K562 (cell line): ENCODE data around the gene LRP1. TPM values are rescaled to one million over a fixed set of nuclear protein-coding genes. Genes with fewer than 3 reads are reported as not detected.

ENCODE experiments used
- ATAC-seq: fragments of 200-7000 bp; cut with Tn5 transposase; 3 replicates; pipeline ENCODE4 v1.9.1; 2020; ENCODE audit warnings: moderate library complexity
- BruUV-seq: library from RNA; stranded (reverse); fragments of 400-500 nt; replicated peaks from 2 replicates; lab custom pipeline; 2021; lab: Mats Ljungman, UMichigan
- CTCF ChIA-PET: fragments of 300-600 bp; formaldehyde crosslinking; extraction: SDS; loops from one replicate; lab custom pipeline; 2021; ENCODE audit warnings: low intra/inter-chr PET ratio; lab: Yijun Ruan, JAX
- POLR2A ChIA-PET: fragments of 300-600, 350-650 bp; sonication (Branson Sonifier 250); formaldehyde crosslinking; extraction: SDS; loops from one replicate; lab custom pipeline; 2021; ENCODE audit warnings: antibody characterized with exemption, inconsistent platforms; lab: Yijun Ruan, JAX
- DNase-seq, 4 experiments: peaks; one replicate each; pipeline versions ENCODE4 v3.0.0 to v3.0.0-alpha.2; 2011 to 2018; ENCODE audit warnings: low spot score in 3 of 4, mixed read lengths in 3 of 4; ENCODE audit errors: extremely low read depth in 1 of 4
- FAIRE-seq: peaks from 2 replicates; lab custom pipeline; 2011; peaks lifted over from hg19 to GRCh38; lab: Jason Lieb, UNC
- H2AFZ ChIP-seq: 2 replicates; pipeline ENCODE4 v1.6.0; 2011; ENCODE audit warnings: low read depth, low read length, control low read depth, inconsistent platforms
- H3K27ac ChIP-seq: fragments of 200-600 bp; 3 replicates; pipeline ENCODE4 v1.8.0; 2011; ENCODE audit warnings: low read depth, mild to moderate bottlenecking, control low read depth, inconsistent platforms, low read length, moderate library complexity, mixed read lengths; ENCODE audit errors: extremely low read depth
- H3K27me3 ChIP-seq, 2 experiments: fragments of 300-600 bp in 1 of 2; 2 replicates in 1 of 2; 3 replicates in 1 of 2; pipeline versions ENCODE4 v1.6.0 to v1.8.0; 2011; ENCODE audit warnings: inconsistent platforms in 2 of 2, low read length in 2 of 2, mild to moderate bottlenecking in 1 of 2, mixed read lengths in 1 of 2, moderate library complexity in 1 of 2; ENCODE audit not compliant: control insufficient read depth in 2 of 2, insufficient read depth in 2 of 2
- H3K36me3 ChIP-seq: fragments of 300-600 bp; 3 replicates; pipeline ENCODE4 v1.8.0; 2011; ENCODE audit warnings: mild to moderate bottlenecking, low read length, inconsistent platforms; ENCODE audit not compliant: control insufficient read depth, insufficient read depth
- H3K4me1 ChIP-seq, 2 experiments: fragments of 200-600 bp in 1 of 2; replicated peaks in 1 of 2; 2 replicates in 1 of 2; 3 replicates in 1 of 2; pipeline versions ENCODE4 v1.5.1 to v1.8.0; 2011; ENCODE audit warnings: inconsistent platforms in 2 of 2, low read length in 2 of 2, mild to moderate bottlenecking in 1 of 2, mixed read lengths in 1 of 2, moderate library complexity in 1 of 2; ENCODE audit not compliant: control insufficient read depth in 2 of 2, insufficient read depth in 2 of 2
- H3K4me2 ChIP-seq: 2 replicates; pipeline ENCODE4 v1.6.1; 2011; ENCODE audit warnings: low read length, control low read depth, inconsistent platforms, mixed read lengths; ENCODE audit not compliant: insufficient read depth
- H3K4me3 ChIP-seq: fragments of 200-600 bp; sonication (generic), shearing (Covaris generic); 2 replicates; pipeline ENCODE4 v1.5.1; 2016; ENCODE audit warnings: control low read depth, inconsistent platforms
- H3K79me2 ChIP-seq: fragments of 200-600 bp; 3 replicates; pipeline ENCODE4 v1.8.0; 2011; ENCODE audit warnings: low read length, inconsistent platforms; ENCODE audit not compliant: control insufficient read depth, insufficient read depth
- H3K9ac ChIP-seq, 2 experiments: 2 replicates each; pipeline versions ENCODE4 v1.6.0 to v1.6.1; 2011; ENCODE audit warnings: low read depth in 2 of 2, low read length in 2 of 2, control low read depth in 1 of 2, inconsistent platforms in 1 of 2, mild to moderate bottlenecking in 1 of 2, mixed read lengths in 1 of 2; ENCODE audit not compliant: insufficient read depth in 1 of 2
- H3K9me1 ChIP-seq: one replicate; pipeline ENCODE4 v1.6.0; 2011; ENCODE audit warnings: inconsistent platforms, mild to moderate bottlenecking, low read length, moderate library complexity; ENCODE audit not compliant: control insufficient read depth, insufficient read depth
- H3K9me3 ChIP-seq: replicated peaks from 2 replicates; pipeline ENCODE4 v1.5.1; 2011; ENCODE audit warnings: low read depth, low read length, inconsistent platforms; ENCODE audit not compliant: control insufficient read depth, insufficient read depth
- H4K20me1 ChIP-seq: replicated peaks from 2 replicates; pipeline ENCODE4 v1.6.1; 2011; ENCODE audit warnings: low read length, inconsistent platforms, mixed read lengths; ENCODE audit not compliant: control insufficient read depth, insufficient read depth
- BCOR ChIP-seq: fragments of 450-650 bp; IDR thresholded peaks from 2 replicates; pipeline ENCODE4 v1.6.1; 2016
- ELF4 ChIP-seq: fragments of 450-650 bp; formaldehyde crosslinking; IDR thresholded peaks from 2 replicates; pipeline ENCODE4 v1.4.0; 2022; ENCODE audit warnings: missing genetic modification characterization
- ESRRB ChIP-seq: fragments of 250-450 bp; sonication (Bioruptor Pico); IDR thresholded peaks from 2 replicates; pipeline ENCODE4 v1.5.0; 2020; ENCODE audit warnings: mild to moderate bottlenecking, moderate library complexity, borderline replicate concordance
- HNRNPH1 ChIP-seq: fragments of 200-400 bp; formaldehyde crosslinking; optimal IDR thresholded peaks from 2 replicates; pipeline ENCODE3; 2017; ENCODE audit warnings: low read depth, mild to moderate bottlenecking, low read length, moderate library complexity
- KDM2B ChIP-seq: fragments of 250-450 bp; sonication (Bioruptor Pico); IDR thresholded peaks from 2 replicates; pipeline ENCODE4 v1.8.0; 2021; ENCODE audit warnings: mild to moderate bottlenecking, moderate library complexity
- KLF16 ChIP-seq: IDR thresholded peaks from 2 replicates; pipeline ENCODE4 v1.6.1; 2016; ENCODE audit warnings: antibody characterized with exemption
- MYC ChIP-seq, 2 experiments: fragments of 250-450 bp in 1 of 2; sonication (Bioruptor Pico) in 1 of 2; IDR thresholded peaks; 2 replicates each; pipeline versions ENCODE4 v1.5.1 to v1.6.1; 2012 to 2021; ENCODE audit warnings: low read depth in 2 of 2, borderline replicate concordance in 1 of 2, improper control_type of control experiment in 1 of 2, low read length in 1 of 2, mild to moderate bottlenecking in 1 of 2, moderate library complexity in 1 of 2
- NR2C2 ChIP-seq, 2 experiments: fragments of 200-800 bp in 1 of 2; sonication (Bioruptor generic) in 1 of 2; sonication (generic) in 1 of 2; formaldehyde crosslinking in 1 of 2; IDR thresholded peaks; 2 replicates each; pipeline versions ENCODE4 v1.6.1 to v1.8.0; 2016 to 2022; ENCODE audit warnings: mild to moderate bottlenecking in 1 of 2, missing compliant biosample characterization in 1 of 2, missing genetic modification characterization in 1 of 2, missing genetic modification reagents in 1 of 2
- SMARCB1 ChIP-seq: IDR thresholded peaks from 2 replicates; pipeline ENCODE4 v1.6.1; 2011; ENCODE audit warnings: improper control_type of control experiment, low read depth; ENCODE audit not compliant: insufficient read length
- TARDBP ChIP-seq: fragments of 450-650 bp; IDR thresholded peaks from 2 replicates; pipeline ENCODE4 v1.6.1; 2016
- ZKSCAN1 ChIP-seq: fragments of 150-350 bp; IDR thresholded peaks from 2 replicates; pipeline ENCODE4 v1.6.1; 2016; ENCODE audit warnings: low read depth, low read length
- ZNF253 ChIP-seq: fragments of 250-450 bp; sonication (Bioruptor Pico); conservative IDR thresholded peaks from 2 replicates; pipeline ENCODE4 v1.6.1; 2021; ENCODE audit warnings: mild to moderate bottlenecking
- ZNF551 ChIP-seq: fragments of 250-450 bp; sonication (Bioruptor Pico); IDR thresholded peaks from 2 replicates; pipeline ENCODE4 v1.5.0; 2021; ENCODE audit warnings: mild to moderate bottlenecking, moderate library complexity
- ZNF79 ChIP-seq: fragments of 250-450 bp; sonication (Bioruptor Pico); IDR thresholded peaks from 2 replicates; pipeline ENCODE4 v1.4.0; 2020; ENCODE audit warnings: low read depth, mild to moderate bottlenecking, moderate library complexity
- WGBS: fragments of 100-300 bp; shearing (Covaris generic); methylation state at CpG from one replicate; pipeline ENCODE4 v1.1.6; 2016; ENCODE audit warnings: low coverage, mixed read lengths; ENCODE audit not compliant: insufficient coverage; ENCODE audit errors: missing lambda C conversion rate; 5-methylcytosine and 5-hydroxymethylcytosine counted together
- in situ Hi-C: fragments of 300-500 bp; cut with MboI; formaldehyde crosslinking; loops from 4 replicates; pipeline ENCODE4 v1.15.0; 2018; ENCODE audit warnings: inconsistent platforms, mixed read lengths
- intact Hi-C: fragments of 100-400 bp; cut with micrococcal nuclease; formaldehyde crosslinking; loops from 2 replicates; pipeline ENCODE4 v1.14.2; 2022
- polyA plus RNA-seq, 8 experiments: library from polyadenylated mRNA; depleted of rRNA in 4 of 8; stranded (reverse) in 5 of 8; unstranded in 3 of 8; fragments of >200 nt; fragmentation: Nextera tagmentation in 2 of 8; fragmentation: Illumina TruSeq in 1 of 8; extraction: Ambion mirVana in 2 of 8; extraction: Trizol in 1 of 8; gene quantifications; 2 replicates each; pipeline versions ENCODE4 v1.2.1 to v1.2.3, GENCODE V29; 2011 to 2014; ENCODE audit warnings: inconsistent platforms in 1 of 8, missing spikeins in 1 of 8
- total RNA-seq, 7 experiments: library from RNA; depleted of rRNA in 6 of 7; stranded (reverse); fragments of >200 nt in 6 of 7; fragmentation: Illumina TruSeq in 2 of 7; extraction: Trizol in 2 of 7; gene quantifications; 2 replicates each; pipeline versions ENCODE4 v1.2.1 to v1.2.3, GENCODE V29; 2011 to 2021; ENCODE audit warnings: low replicate concordance in 1 of 7
- TF ChIP-seq, protein P1 (sequence below): fragments of 250-450 bp; sonication (Bioruptor Pico); IDR thresholded peaks from 2 replicates; pipeline ENCODE4 v1.8.0; 2022; ENCODE audit warnings: inconsistent platforms, mild to moderate bottlenecking, moderate library complexity, borderline replicate concordance
- TF ChIP-seq, protein P2 (sequence below), 2 experiments: fragments of 250-450 bp in 1 of 2; fragments of 450-650 bp in 1 of 2; sonication (Bioruptor Pico) in 1 of 2; IDR thresholded peaks; 2 replicates each; pipeline versions ENCODE4 v1.6.1 to v1.8.0; 2016 to 2021; ENCODE audit warnings: mild to moderate bottlenecking in 2 of 2, moderate library complexity in 2 of 2, missing compliant biosample characterization in 1 of 2, missing genetic modification characterization in 1 of 2
- TF ChIP-seq, protein P3 (sequence below): fragments of 450-650 bp; IDR thresholded peaks from 2 replicates; pipeline ENCODE4 v1.6.1; 2016; ENCODE audit warnings: antibody characterized with exemption
- TF ChIP-seq, protein P4 (sequence below): sonication (generic); formaldehyde crosslinking; IDR thresholded peaks from 2 replicates; pipeline ENCODE4 v1.4.0; 2020; ENCODE audit warnings: mild to moderate bottlenecking, missing genetic modification reagents

The LRP1 gene
- total and polyA plus RNA-seq, 9 of the 15 experiments (the other 6 are each of a cell fraction or from before 2014, with no cell fraction given): 0.04 to 0.64 (median 0.19) TPM; not detected in 2

DNA sequence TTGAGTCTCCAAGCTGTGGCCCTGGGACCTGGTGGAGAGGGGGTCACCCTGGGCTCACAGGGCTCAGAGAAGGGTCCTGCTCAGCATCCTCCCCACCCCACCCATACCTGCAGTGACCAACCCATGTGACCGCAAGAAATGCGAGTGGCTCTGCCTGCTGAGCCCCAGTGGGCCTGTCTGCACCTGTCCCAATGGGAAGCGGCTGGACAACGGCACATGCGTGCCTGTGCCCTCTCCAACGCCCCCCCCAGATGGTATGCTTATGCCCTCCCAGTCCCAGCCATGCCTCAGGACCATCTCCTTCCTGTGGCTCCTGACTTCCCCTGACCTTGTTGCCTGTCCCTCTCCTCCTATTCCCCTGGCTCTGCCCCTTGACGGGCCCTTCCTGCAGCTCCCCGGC, 81.6 kb downstream of the LRP1 start:
- peaks cover 2% of the 10 kb centered on the region for H3K9me1 ChIP-seq
- no TSS peak for BruUV-seq
- in situ Hi-C loops: loop anchor here (5.0 kb wide), 1 partner anchor 32 kb away; no protein-coding TSS in a partner anchor
- no peak overlapping the region for H3K4me2 ChIP-seq
- FAIRE-seq (no peak), ATAC-seq (no peak), DNase-seq (no peak)
- H3K9me3 ChIP-seq: no peaks in the 10 kb centered on the region
- peaks cover 9 to 45% of the 10 kb centered on the region in 2 experiments; a peak in 4 of 5 replicates for H3K4me1 ChIP-seq
- no peaks in the 10 kb centered on the region for H3K79me2 ChIP-seq
- peaks cover 20 to 70% of the 10 kb centered on the region in 2 experiments; a peak in 4 of 5 replicates for H3K27me3 ChIP-seq
- intact Hi-C loops: no loop called here
- ChIA-PET POLR2A (interaction anchor here (1.2 kb wide), 1 partner anchor 21 kb away, joined by 4 read pairs; no protein-coding TSS in a partner anchor), CTCF (interaction anchor here (0.6 to 7.2 kb wide), 2 partner anchors 28 to 423 kb away, joined by 3 to 186 read pairs; a partner anchor contains a TSS)
- no peak overlapping the region for H3K9ac ChIP-seq
- no peak overlapping the region for H3K27ac ChIP-seq
- peaks cover 22% of the 10 kb centered on the region for H4K20me1 ChIP-seq
- no peak for TF ChIP-seq ESRRB (CRISPR knock-in tag)
- no peak for TF ChIP-seq SMARCB1
- TF ChIP-seq, protein P1, sequence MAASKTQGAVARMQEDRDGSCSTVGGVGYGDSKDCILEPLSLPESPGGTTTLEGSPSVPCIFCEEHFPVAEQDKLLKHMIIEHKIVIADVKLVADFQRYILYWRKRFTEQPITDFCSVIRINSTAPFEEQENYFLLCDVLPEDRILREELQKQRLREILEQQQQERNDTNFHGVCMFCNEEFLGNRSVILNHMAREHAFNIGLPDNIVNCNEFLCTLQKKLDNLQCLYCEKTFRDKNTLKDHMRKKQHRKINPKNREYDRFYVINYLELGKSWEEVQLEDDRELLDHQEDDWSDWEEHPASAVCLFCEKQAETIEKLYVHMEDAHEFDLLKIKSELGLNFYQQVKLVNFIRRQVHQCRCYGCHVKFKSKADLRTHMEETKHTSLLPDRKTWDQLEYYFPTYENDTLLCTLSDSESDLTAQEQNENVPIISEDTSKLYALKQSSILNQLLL (CRISPR knock-in tag): no peak
- TF ChIP-seq, protein P2, sequence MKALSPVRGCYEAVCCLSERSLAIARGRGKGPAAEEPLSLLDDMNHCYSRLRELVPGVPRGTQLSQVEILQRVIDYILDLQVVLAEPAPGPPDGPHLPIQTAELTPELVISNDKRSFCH (CRISPR knock-in tag; IDR thresholded peaks at IDR 0.05): no peak
- TF ChIP-seq, protein P2 (tag; IDR thresholded peaks at IDR 0.05): no peak
- TF ChIP-seq ZNF79 (CRISPR knock-in tag): no peak
- no peak for TF ChIP-seq KDM2B (CRISPR knock-in tag)
- TF ChIP-seq HNRNPH1: no peak
- TF ChIP-seq, protein P3, sequence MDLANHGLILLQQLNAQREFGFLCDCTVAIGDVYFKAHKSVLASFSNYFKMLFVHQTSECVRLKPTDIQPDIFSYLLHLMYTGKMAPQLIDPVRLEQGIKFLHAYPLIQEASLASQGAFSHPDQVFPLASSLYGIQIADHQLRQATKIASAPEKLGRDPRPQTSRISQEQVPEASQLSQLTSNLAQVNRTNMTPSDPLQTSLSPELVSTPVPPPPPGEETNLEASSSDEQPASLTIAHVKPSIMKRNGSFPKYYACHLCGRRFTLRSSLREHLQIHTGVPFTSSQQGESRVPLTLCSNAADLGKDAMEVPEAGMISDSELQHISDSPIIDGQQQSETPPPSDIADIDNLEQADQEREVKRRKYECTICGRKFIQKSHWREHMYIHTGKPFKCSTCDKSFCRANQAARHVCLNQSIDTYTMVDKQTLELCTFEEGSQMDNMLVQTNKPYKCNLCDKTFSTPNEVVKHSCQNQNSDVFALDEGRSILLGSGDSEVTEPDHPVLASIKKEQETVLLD: no peak
- no peak for TF ChIP-seq KLF16
- no peak for TF ChIP-seq NR2C2 (CRISPR knock-in tag; IDR thresholded peaks at IDR 0.05)
- no peak for TF ChIP-seq NR2C2 (tag; IDR thresholded peaks at IDR 0.05)
- no peak for TF ChIP-seq ELF4 (CRISPR knock-in tag)
- no peak for TF ChIP-seq BCOR
- TF ChIP-seq ZKSCAN1: no peak
- TF ChIP-seq ZNF551 (CRISPR knock-in tag): no peak
- TF ChIP-seq, protein P4, sequence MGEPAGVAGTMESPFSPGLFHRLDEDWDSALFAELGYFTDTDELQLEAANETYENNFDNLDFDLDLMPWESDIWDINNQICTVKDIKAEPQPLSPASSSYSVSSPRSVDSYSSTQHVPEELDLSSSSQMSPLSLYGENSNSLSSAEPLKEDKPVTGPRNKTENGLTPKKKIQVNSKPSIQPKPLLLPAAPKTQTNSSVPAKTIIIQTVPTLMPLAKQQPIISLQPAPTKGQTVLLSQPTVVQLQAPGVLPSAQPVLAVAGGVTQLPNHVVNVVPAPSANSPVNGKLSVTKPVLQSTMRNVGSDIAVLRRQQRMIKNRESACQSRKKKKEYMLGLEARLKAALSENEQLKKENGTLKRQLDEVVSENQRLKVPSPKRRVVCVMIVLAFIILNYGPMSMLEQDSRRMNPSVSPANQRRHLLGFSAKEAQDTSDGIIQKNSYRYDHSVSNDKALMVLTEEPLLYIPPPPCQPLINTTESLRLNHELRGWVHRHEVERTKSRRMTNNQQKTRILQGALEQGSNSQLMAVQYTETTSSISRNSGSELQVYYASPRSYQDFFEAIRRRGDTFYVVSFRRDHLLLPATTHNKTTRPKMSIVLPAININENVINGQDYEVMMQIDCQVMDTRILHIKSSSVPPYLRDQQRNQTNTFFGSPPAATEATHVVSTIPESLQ (CRISPR knock-in tag): no peak
- no peak for TF ChIP-seq ZNF253 (CRISPR knock-in tag)
- TF ChIP-seq TARDBP: no peak
- no peak for TF ChIP-seq MYC (IDR thresholded peaks at IDR 0.05; ENCODE audit: low read depth, low read length)
- TF ChIP-seq MYC (CRISPR knock-in tag; IDR thresholded peaks at IDR 0.05; ENCODE audit: borderline replicate concordance, low read depth): no peak
- 5% methylated on average over 8 of the region's 8 CpGs for WGBS
- no peaks in the 10 kb centered on the region for H3K36me3 ChIP-seq
- no peak overlapping the region for H3K4me3 ChIP-seq
- no peak overlapping the region for H2AFZ ChIP-seq
